Cardiac muscle cell (in vitro differentiated cells and primary cell): ENCODE data around the gene APOL1. TPM values are rescaled to one million over a fixed set of nuclear protein-coding genes. Genes with fewer than 3 reads are reported as not detected.

Source experiments
- DNase-seq, 2 donors: peaks; one replicate each; pipeline versions ENCODE4 v3.0.0 to v3.0.0-alpha.2; 2010 to 2017; ENCODE audit warnings: low read depth in 1 of 2, low spot score in 1 of 2
- H3K27ac ChIP-seq: fragments of 200-600 bp; sonication (generic); 2 replicates; pipeline ENCODE4 v1.5.1; 2016
- H3K27me3 ChIP-seq: fragments of 200-600 bp; sonication (generic); 2 replicates; pipeline ENCODE4 v1.6.0; 2016; ENCODE audit warnings: control low read depth
- H3K36me3 ChIP-seq: fragments of 200-600 bp; sonication (generic); 2 replicates; pipeline ENCODE4 v1.5.1; 2016; ENCODE audit warnings: control low read depth
- H3K4me1 ChIP-seq: fragments of 200-600 bp; sonication (generic); 2 replicates; pipeline ENCODE4 v1.8.1; 2017; ENCODE audit warnings: low read depth, mild to moderate bottlenecking, mixed run types
- H3K4me3 ChIP-seq: fragments of 200-600 bp; sonication (generic); 2 replicates; pipeline ENCODE4 v1.5.1; 2016; ENCODE audit warnings: mild to moderate bottlenecking
- H3K9me3 ChIP-seq: fragments of 200-600 bp; sonication (generic); 2 replicates; pipeline ENCODE4 v1.5.1; 2017; ENCODE audit warnings: low read depth, mild to moderate bottlenecking, control low read depth
- CTCF ChIP-seq: IDR thresholded peaks from 2 replicates; pipeline ENCODE4 v1.5.1; 2012; ENCODE audit warnings: low read depth, mild to moderate bottlenecking, low read length
- polyA plus RNA-seq: library from polyadenylated mRNA; unstranded; fragments of >200 nt; fragmentation: Nextera tagmentation; extraction: Ambion mirVana; gene quantifications from 2 replicates; pipeline ENCODE4 v1.2.1, GENCODE V29; 2016
- total RNA-seq: library from RNA; depleted of rRNA; stranded (reverse); fragments of >200 nt; gene quantifications from 2 replicates; pipeline ENCODE4 v1.2.3, GENCODE V29; 2016

APOL1 gene
- total and polyA plus RNA-seq, 2 experiments from 2014 or later = 0.06 TPM; not detected in 1

GRCh38 chr22:36311386-36312085 lies 58.6 kb downstream of the APOL1 start:
- Histone ChIP-seq H3K4me1 (no peaks in the 10 kb centered on the region), H3K27me3 (no peaks in the 10 kb centered on the region), H3K27ac (no peak overlapping the region), H3K36me3 (peaks cover 65% of the 10 kb centered on the region), H3K4me3 (no peak overlapping the region), H3K9me3 (no peaks in the 10 kb centered on the region)
- DNase-seq = no peak
- no peak for TF ChIP-seq CTCF

DNA sequence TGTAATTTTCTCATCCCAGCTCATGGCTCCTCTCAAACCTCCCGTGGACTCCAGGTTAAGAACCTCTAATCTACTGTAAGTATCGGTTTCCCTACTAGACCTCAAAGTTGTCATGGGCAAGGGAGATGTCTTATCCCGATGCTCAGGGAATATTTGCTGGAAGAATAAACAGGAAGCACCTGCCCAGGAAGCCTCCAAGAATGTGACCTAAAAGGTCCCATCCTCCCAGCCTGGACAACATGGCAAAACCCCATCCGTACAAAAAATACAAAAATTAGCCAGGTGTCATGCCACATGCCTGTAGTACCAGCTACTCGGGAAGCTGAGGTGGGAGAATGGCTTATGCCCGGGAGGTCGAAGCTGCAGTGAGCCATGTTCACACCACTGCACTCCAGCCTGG lies 62.4 kb downstream of the APOL1 start:
- H3K36me3 ChIP-seq = peaks cover 75% of the 10 kb centered on the region
- no peak overlapping the region for H3K4me3 ChIP-seq
- no peak for TF ChIP-seq CTCF
- H3K27ac ChIP-seq = no peak overlapping the region
- DNase-seq = no peak
- no peaks in the 10 kb centered on the region for H3K27me3 ChIP-seq
- H3K9me3 ChIP-seq = no peaks in the 10 kb centered on the region
- H3K4me1 ChIP-seq = no peaks in the 10 kb centered on the region

- H3K27me3 ChIP-seq = no peaks in the 10 kb centered on the region
- no peaks in the 10 kb centered on the region for H3K9me3 ChIP-seq
- peaks cover 73% of the 10 kb centered on the region for H3K36me3 ChIP-seq
- H3K4me1 ChIP-seq = no peaks in the 10 kb centered on the region
- no peak overlapping the region for H3K27ac ChIP-seq
- no peak overlapping the region for H3K4me3 ChIP-seq
- DNase-seq = no peak
- no peak for TF ChIP-seq CTCF
Measured at GRCh38 chr22:36316419-36316818, 63.5 kb downstream of the APOL1 start.

Other genes starting within 250 kb of the APOL1 start
- gene RBFOX2, start 224.3 kb upstream of the APOL1 start, total RNA-seq = 332 and 339 TPM in 2 replicates
- gene RBFOX2, start 224.3 kb upstream of the APOL1 start, polyA plus RNA-seq = 299 and 399 TPM in 2 replicates
- gene APOL3, start 92.4 kb upstream of the APOL1 start, total RNA-seq = not detected in 2 replicates
- not detected in 2 replicates for gene APOL3, start 92.4 kb upstream of the APOL1 start, polyA plus RNA-seq
- gene APOL4, start 51.3 kb upstream of the APOL1 start, total RNA-seq = 0.04 and 0.27 TPM in 2 replicates
- not detected in 2 replicates for gene APOL4, start 51.3 kb upstream of the APOL1 start, polyA plus RNA-seq
- 14.7 and 15.1 TPM in 2 replicates for gene APOL2, start 13.6 kb upstream of the APOL1 start, total RNA-seq
- 8.7 and 10.8 TPM in 2 replicates for gene APOL2, start 13.6 kb upstream of the APOL1 start, polyA plus RNA-seq
- 131 and 174 TPM in 2 replicates for gene MYH9, start 134.8 kb downstream of the APOL1 start, total RNA-seq
- gene MYH9, start 134.8 kb downstream of the APOL1 start, polyA plus RNA-seq = 88.7 and 98.0 TPM in 2 replicates
- 54.5 and 83.1 TPM in 2 replicates for gene TXN2, start 228.5 kb downstream of the APOL1 start, total RNA-seq
- gene TXN2, start 228.5 kb downstream of the APOL1 start, polyA plus RNA-seq = 143 and 193 TPM in 2 replicates